H54 (cell line): ENCODE results near the gene PGAM5.

ENCODE experiments used
- DNase-seq: peaks from one replicate; pipeline ENCODE4 v3.0.0; 2011; ENCODE audit warnings: low spot score, mixed read lengths; ENCODE audit not compliant: insufficient read length
- FAIRE-seq: peaks from 3 replicates; lab custom pipeline; 2011; peaks lifted over from hg19 to GRCh38; lab: Jason Lieb, UNC
- POLR2A ChIP-seq: IDR thresholded peaks from 2 replicates; pipeline ENCODE4 v1.6.1; 2011; ENCODE audit warnings: low read depth, mild to moderate bottlenecking, low read length

Gene PGAM5

DNA sequence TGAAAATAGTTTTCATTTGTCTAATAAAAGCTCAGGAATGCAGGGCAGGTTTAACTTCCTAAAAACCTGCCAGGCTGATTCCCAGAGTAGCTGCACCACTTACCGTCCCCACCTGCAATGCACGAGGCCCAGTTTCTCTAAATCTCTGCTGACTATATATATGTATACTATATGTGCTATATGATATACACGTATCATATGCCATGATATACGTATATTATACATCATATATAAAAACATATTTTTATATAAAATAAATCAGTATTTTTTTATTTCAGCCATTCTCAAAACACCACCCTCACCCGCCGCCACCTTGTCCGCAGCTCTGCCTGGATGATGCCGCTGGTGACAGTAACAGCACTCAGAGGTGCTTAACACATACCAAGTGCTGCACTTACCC is 48.7 kb downstream of the PGAM5 start:
- no peak for TF ChIP-seq POLR2A
- no peak for DNase-seq
- FAIRE-seq: no peak

DNA sequence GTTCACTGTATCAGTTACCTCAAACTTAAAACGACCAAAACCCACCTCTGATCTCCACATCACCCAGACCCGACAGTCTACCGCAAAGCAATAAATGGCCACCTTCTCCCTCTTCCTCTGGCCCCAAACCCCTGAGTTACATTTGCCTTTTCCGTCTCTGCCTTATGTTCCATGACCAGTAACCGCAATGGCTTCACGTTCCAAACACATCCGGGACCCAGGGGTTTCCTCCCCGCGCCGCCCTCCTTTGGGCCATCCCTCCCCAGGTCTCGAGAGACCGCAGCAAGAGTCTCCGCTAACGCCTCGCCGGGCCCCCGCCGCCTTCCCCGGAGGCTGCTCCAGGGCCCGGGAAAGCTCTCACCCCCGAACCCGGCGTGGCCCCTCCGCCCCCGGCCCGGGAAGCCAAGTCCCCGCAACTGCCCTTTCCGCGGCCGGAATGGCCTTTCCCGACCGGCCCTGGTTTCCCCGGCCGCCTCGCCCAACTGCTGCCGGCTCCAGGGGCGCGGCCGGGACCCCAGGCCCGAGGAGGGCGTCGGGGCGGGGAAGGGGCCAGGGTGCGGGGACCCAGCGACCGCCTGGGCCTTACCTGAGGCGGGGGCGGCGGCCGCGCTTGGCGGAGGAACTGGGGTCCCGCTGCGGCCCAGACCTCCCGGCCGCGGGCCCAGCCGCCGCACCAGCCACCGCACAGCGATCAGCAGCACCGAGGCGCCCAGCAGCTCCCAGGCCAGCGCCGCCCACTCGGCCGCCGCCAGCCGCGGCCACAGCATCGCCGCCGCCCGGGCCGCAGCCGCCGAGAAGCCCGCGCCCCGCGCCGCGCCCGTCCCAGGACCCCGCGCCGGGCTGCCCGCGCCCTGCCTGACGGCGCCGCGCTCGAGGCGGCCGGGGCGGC is 50.6 kb downstream of the PGAM5 start, which contains the start of gene ANKLE2:
Gene ANKLE2, minus strand, starts transcription at position 801 of the 889 bp plus-strand sequence. Its CDS starts 34 bp downstream, at position 767.
- TF ChIP-seq POLR2A: peak; percentile 53; the same call in 1 of the 2 replicates
- DNase-seq: peak; percentile 69
- FAIRE-seq: no peak

DNA sequence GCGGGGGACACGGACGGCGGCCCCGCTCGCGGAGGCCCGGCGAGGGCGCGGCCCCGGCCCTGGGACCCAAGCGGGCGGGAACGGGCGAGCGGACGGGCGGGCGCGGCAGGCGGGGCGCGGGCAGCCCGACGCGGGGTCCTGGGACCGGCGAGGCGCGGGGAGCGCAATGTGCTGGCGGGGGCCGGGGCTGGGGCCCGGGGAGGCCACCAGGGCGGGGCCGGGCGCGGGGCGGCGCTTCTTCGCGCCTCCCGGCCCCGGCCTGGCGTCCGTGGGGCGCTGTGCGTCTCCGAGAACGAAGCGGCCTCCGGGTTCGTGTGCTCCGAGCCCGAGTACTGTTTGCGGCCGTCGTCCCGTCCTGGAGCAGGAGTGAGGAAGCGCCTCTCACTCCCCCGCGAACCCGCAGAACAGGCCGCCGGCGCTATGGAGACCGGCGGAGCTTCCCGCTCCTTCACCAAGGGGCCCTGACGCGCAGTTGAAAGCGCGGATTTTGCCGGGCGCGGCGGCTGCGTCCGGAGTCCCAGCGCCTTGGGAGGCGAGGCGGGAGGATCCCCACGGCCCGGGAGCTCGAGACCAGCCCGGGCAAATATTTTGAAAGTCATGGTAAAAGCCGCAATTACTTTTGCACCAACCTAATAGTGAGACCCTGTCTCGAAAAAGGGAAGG is 51.4 kb downstream of the PGAM5 start:
- peak; percentile 92 for DNase-seq
- TF ChIP-seq POLR2A: peak; percentile 95
- no peak for FAIRE-seq

DNA sequence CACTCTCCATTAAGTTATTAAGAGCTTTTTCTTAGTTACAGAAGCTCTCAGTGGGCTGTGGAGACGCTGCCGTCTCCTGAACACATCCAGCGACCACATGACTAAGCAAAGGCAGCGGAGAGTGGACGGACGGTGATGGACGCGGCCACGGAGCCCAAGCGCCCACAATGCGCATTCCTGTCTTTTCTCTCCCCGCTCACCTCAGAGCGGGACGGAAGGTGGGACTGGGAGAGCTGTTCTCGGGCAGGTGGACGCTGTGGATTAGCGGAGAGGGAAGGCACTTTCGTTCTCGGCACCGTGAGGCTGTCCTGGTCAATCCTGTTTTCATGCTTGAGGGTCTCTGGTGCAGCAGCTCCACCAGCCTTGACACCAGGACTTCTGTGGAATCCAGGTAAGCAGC is 53.6 kb downstream of the PGAM5 start:
- no peak for DNase-seq
- FAIRE-seq: no peak
- no peak for TF ChIP-seq POLR2A

DNA sequence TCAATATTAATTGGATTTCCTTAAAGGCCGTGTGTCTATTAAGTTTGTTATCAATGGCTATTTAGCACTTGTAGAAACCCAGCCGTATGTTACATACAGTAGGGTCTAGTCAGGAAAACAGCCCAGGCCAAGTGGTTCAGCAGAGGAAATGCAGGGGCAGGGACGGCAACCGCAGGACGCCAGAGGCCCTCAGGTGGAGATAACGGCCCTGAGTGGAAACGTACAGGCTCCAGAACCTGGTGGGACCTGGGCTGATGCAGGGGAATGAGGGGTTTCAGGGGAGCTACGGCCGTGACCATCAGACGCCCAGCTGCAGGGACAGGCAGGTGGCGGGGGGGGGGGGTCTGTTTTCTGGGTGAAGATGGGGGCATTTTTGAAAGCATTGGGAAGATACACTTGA is 54.7 kb downstream of the PGAM5 start:
- DNase-seq (no peak), FAIRE-seq (no peak)
- no peak for TF ChIP-seq POLR2A

DNA sequence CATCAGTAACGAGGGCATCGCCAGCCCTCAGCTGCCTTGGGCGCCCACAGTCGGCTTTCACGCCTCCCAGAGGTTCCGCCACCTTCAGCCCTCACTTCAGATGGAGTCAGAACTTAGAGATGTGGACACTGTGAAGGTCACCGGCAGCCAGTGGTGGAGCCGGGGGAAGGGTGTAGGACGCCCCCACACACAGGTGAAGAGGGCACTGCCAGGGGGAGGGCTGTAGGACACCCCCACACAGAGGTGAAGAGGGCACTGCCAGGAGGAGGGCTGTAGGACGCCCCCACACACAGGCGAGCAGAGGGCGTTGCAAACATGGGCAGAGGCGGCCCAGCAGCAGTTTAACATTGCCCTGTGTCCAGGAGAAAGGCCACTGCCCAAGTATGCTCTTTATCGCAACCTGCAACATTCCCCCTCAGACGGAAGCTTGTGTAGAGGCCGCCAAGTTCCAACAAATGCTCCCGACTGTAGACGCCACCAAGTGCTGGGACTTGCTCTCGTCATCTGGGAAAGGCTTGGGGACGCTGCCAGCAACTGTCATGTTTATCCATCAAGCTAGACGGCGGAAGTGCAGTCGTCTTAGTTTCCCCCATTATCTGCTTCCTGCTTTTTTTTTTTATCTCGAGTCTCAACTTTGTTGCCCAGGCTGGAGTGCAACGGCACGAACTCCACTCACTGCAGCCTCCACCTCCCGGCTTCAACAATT is 55.9 kb downstream of the PGAM5 start:
- DNase-seq (no peak), FAIRE-seq (no peak)
- no peak for TF ChIP-seq POLR2A

DNA sequence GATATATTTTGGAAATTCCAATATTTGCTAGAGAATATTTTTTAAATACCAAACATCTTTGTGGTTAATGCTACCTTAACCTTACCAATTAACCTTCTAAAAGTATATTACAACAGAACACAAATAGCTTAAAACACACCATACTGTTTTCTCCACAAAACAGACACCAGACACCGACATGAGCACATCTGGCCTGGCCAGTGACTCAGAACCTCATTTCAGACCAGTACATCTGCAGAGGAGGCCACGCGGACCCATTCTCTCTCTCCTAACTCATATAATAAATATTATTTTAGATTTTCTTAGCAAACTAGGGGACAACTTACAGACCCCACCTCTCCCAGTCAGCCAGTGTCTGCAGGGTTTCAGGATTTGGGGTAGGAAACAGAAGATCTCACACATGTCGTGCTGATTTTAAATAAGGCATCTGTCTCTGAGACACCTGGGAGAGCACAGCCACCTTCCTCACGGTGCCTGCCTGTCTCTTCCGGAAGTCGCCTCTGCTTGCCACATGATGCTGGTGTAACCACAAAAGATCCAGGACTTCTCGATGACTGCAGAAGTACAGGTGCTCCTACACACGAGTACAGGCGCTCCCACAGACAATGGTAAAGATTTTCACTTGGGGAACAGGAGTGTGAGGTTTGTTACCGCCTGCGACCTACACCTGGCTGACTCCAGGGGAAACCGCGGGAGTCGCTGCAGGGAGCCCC is 60.6 kb downstream of the PGAM5 start:
- FAIRE-seq (no peak), DNase-seq (no peak)
- no peak for TF ChIP-seq POLR2A
